HG03521 (cell line): Measurements from ENCODE around the gene LHFPL2.

Experiments used
- ATAC-seq: cut with Tn5 transposase; IDR thresholded peaks from one replicate; pipeline ENCODE4 v1.9.1; 2021; ENCODE audit warnings: mild to moderate bottlenecking, moderate library complexity; ENCODE audit not compliant: unreplicated experiment

LHFPL2 gene

GRCh38 chr5:78598973-78599372 lies 49.6 kb downstream of the LHFPL2 start:
- ATAC-seq: no peak

GRCh38 chr5:78597974-78598371 lies 50.6 kb downstream of the LHFPL2 start:
- no peak for ATAC-seq

- no peak for ATAC-seq
Measured at GRCh38 chr5:78597068-78597973, 51.3 kb downstream of the LHFPL2 start.

- ATAC-seq: no peak
Measured at GRCh38 chr5:78595458-78595921, 53.1 kb downstream of the LHFPL2 start.

- ATAC-seq: no peak
Measured at GRCh38 chr5:78594610-78595457, 53.7 kb downstream of the LHFPL2 start.

- no peak for ATAC-seq
Measured at GRCh38 chr5:78594021-78594420, 54.6 kb downstream of the LHFPL2 start.

GRCh38 chr5:78593465-78593864 lies 55.1 kb downstream of the LHFPL2 start:
- ATAC-seq: no peak

- ATAC-seq: no peak
Measured at GRCh38 chr5:78592735-78593386, 55.7 kb downstream of the LHFPL2 start.

GRCh38 chr5:78591972-78592700 lies 56.4 kb downstream of the LHFPL2 start:
- no peak for ATAC-seq

GRCh38 chr5:78591138-78591612 lies 57.4 kb downstream of the LHFPL2 start:
- no peak for ATAC-seq

- no peak for ATAC-seq
Measured at GRCh38 chr5:78589923-78590322, 58.6 kb downstream of the LHFPL2 start.

- ATAC-seq: no peak
Measured at GRCh38 chr5:78588507-78588906, 60.1 kb downstream of the LHFPL2 start.

GRCh38 chr5:78587775-78588291 lies 60.7 kb downstream of the LHFPL2 start:
- ATAC-seq: no peak

GRCh38 chr5:78587081-78587774 lies 61.3 kb downstream of the LHFPL2 start:
- no peak for ATAC-seq

- no peak for ATAC-seq
Measured at GRCh38 chr5:78586251-78586650, 62.3 kb downstream of the LHFPL2 start.

GRCh38 chr5:78578015-78578414 lies 70.6 kb downstream of the LHFPL2 start:
- ATAC-seq: no peak

- no peak for ATAC-seq
Measured at GRCh38 chr5:78577071-78577807, 71.3 kb downstream of the LHFPL2 start.

- no peak for ATAC-seq
Measured at GRCh38 chr5:78576376-78576775, 72.2 kb downstream of the LHFPL2 start.

GRCh38 chr5:78574731-78575161 lies 73.8 kb downstream of the LHFPL2 start:
- ATAC-seq: no peak
